ENCODE data around the gene DOCK1.

Gene DOCK1

DNA sequence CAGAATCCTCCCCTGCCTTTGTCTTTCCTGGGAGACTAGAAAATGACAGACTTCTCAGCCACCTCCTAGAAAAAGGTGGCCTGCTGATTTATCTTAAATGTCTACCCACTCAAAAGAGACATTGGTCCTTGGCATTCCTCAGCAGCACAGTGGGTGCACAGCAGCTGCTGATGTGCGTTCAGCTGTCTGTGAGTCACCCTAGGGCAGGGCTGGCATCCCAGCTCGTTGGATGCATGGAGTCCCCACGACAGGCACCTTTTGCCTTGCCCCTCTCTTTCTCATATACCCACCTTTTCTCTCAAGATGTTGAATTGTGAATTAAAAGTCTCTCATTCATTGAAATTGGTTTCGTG lies 113.0 kb downstream of the DOCK1 start:
- Histone ChIP-seq H3K4ac (ENCODE audit: low read depth, low read length) (no peak overlapping the region), H3K27me3 (ENCODE audit: insufficient read depth, low read length, poor library complexity) (no peaks in the 10 kb centered on the region), H3K27ac (ENCODE audit: low read depth, low read length) (no peak overlapping the region), H3K79me1 (ENCODE audit: low read length) (no peaks in the 10 kb centered on the region), H3K4me1 (ENCODE audit: control insufficient read depth, low read depth, low read length) (no peaks in the 10 kb centered on the region), H2AK5ac (ENCODE audit: low read length) (no peak overlapping the region), H4K8ac (ENCODE audit: low read depth, low read length) (no peak overlapping the region), H2BK5ac (ENCODE audit: low read length) (no peak overlapping the region), H3K4me2 (ENCODE audit: low read length) (no peak overlapping the region), H2BK120ac (ENCODE audit: low read depth, low read length) (no peak overlapping the region), H2BK15ac (replicated peaks; ENCODE audit: low read depth) (no peak overlapping the region), H3K18ac (ENCODE audit: low read length) (no peak overlapping the region), H3K4me3 (ENCODE audit: low read length) (no peak overlapping the region), H3K79me2 (ENCODE audit: control insufficient read depth, insufficient read depth, low read length) (no peaks in the 10 kb centered on the region), H4K5ac (ENCODE audit: low read length) (no peak overlapping the region), H3K56ac (ENCODE audit: low read length) (no peak overlapping the region), H3K23ac (ENCODE audit: low read length) (no peak overlapping the region), H3K36me3 (ENCODE audit: control insufficient read depth, insufficient read depth, low read length) (no peaks in the 10 kb centered on the region), H3K9ac (ENCODE audit: low read length) (no peak overlapping the region)
- no CpG with 5 or more reads among the region's 4 CpGs for WGBS (ENCODE audit: extremely low coverage, insufficient coverage, low lambda C conversion rate)
- DNase-seq: no peak

DNA sequence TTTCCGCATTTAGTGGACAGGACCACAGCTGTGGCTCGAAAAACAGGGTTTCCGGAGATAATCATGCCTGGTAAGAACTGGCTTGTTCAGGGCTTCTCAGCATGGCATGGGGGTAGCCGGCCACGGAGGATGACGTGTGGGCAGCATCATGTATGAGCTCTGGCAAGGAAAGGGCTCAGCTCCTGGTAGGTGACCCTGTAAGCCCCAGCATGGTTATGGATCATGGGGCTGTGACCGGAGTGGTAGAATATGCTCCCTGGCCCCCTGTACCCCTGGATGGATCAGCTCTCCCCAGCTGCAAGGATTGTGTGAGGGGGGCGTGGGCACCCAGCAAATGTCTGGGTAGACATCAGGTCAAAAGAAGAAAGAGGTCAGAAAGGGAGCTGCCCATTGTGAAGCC lies 113.5 kb downstream of the DOCK1 start:
- no peaks in the 10 kb centered on the region for H3K36me3 ChIP-seq (ENCODE audit: control insufficient read depth, insufficient read depth, low read length)
- no peak overlapping the region for H2AK5ac ChIP-seq (ENCODE audit: low read length)
- no peak overlapping the region for H3K56ac ChIP-seq (ENCODE audit: low read length)
- H2BK120ac ChIP-seq (ENCODE audit: low read depth, low read length): no peak overlapping the region
- DNase-seq: no peak
- H3K18ac ChIP-seq (ENCODE audit: low read length): no peak overlapping the region
- no peak overlapping the region for H3K9ac ChIP-seq (ENCODE audit: low read length)
- H2BK15ac ChIP-seq (replicated peaks; ENCODE audit: low read depth): no peak overlapping the region
- no peaks in the 10 kb centered on the region for H3K79me1 ChIP-seq (ENCODE audit: low read length)
- no peak overlapping the region for H3K23ac ChIP-seq (ENCODE audit: low read length)
- H3K27ac ChIP-seq (ENCODE audit: low read depth, low read length): no peak overlapping the region
- H3K4me2 ChIP-seq (ENCODE audit: low read length): no peak overlapping the region
- no peaks in the 10 kb centered on the region for H3K79me2 ChIP-seq (ENCODE audit: control insufficient read depth, insufficient read depth, low read length)
- WGBS (ENCODE audit: extremely low coverage, insufficient coverage, low lambda C conversion rate): no CpG with 5 or more reads among the region's 8 CpGs
- H4K5ac ChIP-seq (ENCODE audit: low read length): no peak overlapping the region
- H3K4ac ChIP-seq (ENCODE audit: low read depth, low read length): no peak overlapping the region
- H4K8ac ChIP-seq (ENCODE audit: low read depth, low read length): no peak overlapping the region
- no peak overlapping the region for H2BK5ac ChIP-seq (ENCODE audit: low read length)
- no peak overlapping the region for H3K4me3 ChIP-seq (ENCODE audit: low read length)
- H3K4me1 ChIP-seq (ENCODE audit: control insufficient read depth, low read depth, low read length): no peaks in the 10 kb centered on the region
- H3K27me3 ChIP-seq (ENCODE audit: insufficient read depth, low read length, poor library complexity): no peaks in the 10 kb centered on the region

DNA sequence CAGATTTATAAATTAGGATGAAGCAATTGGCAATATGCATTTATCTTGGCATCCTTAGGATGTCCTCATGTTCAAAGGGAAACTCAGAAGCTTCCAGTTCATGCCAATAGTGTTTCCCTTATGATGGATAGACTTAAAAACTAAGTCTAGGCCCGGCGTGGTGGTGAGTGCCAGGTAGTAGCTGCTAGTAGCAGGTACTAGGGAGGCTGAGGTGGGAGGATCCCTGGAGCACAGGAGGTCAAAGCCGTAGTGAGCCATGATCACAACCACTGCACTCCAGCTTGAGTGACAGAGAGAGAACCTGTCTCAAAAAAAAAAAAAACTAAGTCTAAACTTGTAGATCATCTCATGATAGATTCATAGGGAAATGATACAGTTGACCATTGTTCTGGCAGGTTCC lies 115.0 kb downstream of the DOCK1 start:
- Histone ChIP-seq H3K27ac (ENCODE audit: low read depth, low read length) (no peak overlapping the region), H2AK5ac (ENCODE audit: low read length) (no peak overlapping the region), H3K4me1 (ENCODE audit: control insufficient read depth, low read depth, low read length) (no peaks in the 10 kb centered on the region), H3K18ac (ENCODE audit: low read length) (no peak overlapping the region), H3K36me3 (ENCODE audit: control insufficient read depth, insufficient read depth, low read length) (peaks cover 5% of the 10 kb centered on the region), H2BK120ac (ENCODE audit: low read depth, low read length) (no peak overlapping the region), H3K4me3 (ENCODE audit: low read length) (no peak overlapping the region), H2BK5ac (ENCODE audit: low read length) (no peak overlapping the region), H4K5ac (ENCODE audit: low read length) (no peak overlapping the region), H3K27me3 (ENCODE audit: insufficient read depth, low read length, poor library complexity) (no peaks in the 10 kb centered on the region), H3K23ac (ENCODE audit: low read length) (no peak overlapping the region), H3K79me2 (ENCODE audit: control insufficient read depth, insufficient read depth, low read length) (no peaks in the 10 kb centered on the region), H4K8ac (ENCODE audit: low read depth, low read length) (no peak overlapping the region), H3K9ac (ENCODE audit: low read length) (no peak overlapping the region), H2BK15ac (replicated peaks; ENCODE audit: low read depth) (no peak overlapping the region), H3K4me2 (ENCODE audit: low read length) (no peak overlapping the region), H3K79me1 (ENCODE audit: low read length) (no peaks in the 10 kb centered on the region), H3K4ac (ENCODE audit: low read depth, low read length) (no peak overlapping the region), H3K56ac (ENCODE audit: low read length) (no peak overlapping the region)
- WGBS (ENCODE audit: extremely low coverage, insufficient coverage, low lambda C conversion rate): no CpG with 5 or more reads among the region's 3 CpGs
- no peak for DNase-seq

DNA sequence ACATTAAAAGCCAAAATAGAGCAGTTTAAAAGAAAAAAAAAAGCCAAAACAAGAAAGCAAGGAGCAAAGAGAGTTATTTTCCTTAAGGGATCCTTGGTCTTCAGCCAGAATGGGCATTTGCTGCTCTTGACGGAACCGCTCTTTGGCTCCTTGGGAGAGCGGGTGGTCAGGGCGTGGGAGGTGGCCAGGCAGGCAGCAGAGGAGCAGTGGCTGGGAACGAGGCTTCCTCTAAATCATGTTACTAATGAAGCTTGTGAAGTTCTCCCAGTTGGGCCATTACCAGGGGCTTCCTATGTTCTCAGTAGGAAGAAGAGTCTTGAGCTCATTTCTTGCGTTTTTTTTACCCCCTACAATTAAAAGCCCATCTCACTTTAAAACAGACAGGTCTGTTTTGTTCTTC lies 116.6 kb downstream of the DOCK1 start:
- no peak overlapping the region for H3K9ac ChIP-seq (ENCODE audit: low read length)
- no peak overlapping the region for H3K27ac ChIP-seq (ENCODE audit: low read depth, low read length)
- no peaks in the 10 kb centered on the region for H3K79me1 ChIP-seq (ENCODE audit: low read length)
- H3K18ac ChIP-seq (ENCODE audit: low read length): no peak overlapping the region
- no peaks in the 10 kb centered on the region for H3K79me2 ChIP-seq (ENCODE audit: control insufficient read depth, insufficient read depth, low read length)
- WGBS (ENCODE audit: extremely low coverage, insufficient coverage, low lambda C conversion rate): no CpG with 5 or more reads among the region's 6 CpGs
- H3K36me3 ChIP-seq (ENCODE audit: control insufficient read depth, insufficient read depth, low read length): peaks cover 7% of the 10 kb centered on the region
- no peak overlapping the region for H4K8ac ChIP-seq (ENCODE audit: low read depth, low read length)
- no peak overlapping the region for H3K4ac ChIP-seq (ENCODE audit: low read depth, low read length)
- H3K4me1 ChIP-seq (ENCODE audit: control insufficient read depth, low read depth, low read length): no peaks in the 10 kb centered on the region
- no peaks in the 10 kb centered on the region for H3K27me3 ChIP-seq (ENCODE audit: insufficient read depth, low read length, poor library complexity)
- no peak overlapping the region for H3K4me2 ChIP-seq (ENCODE audit: low read length)
- DNase-seq: no peak
- H3K4me3 ChIP-seq (ENCODE audit: low read length): no peak overlapping the region
- no peak overlapping the region for H2BK5ac ChIP-seq (ENCODE audit: low read length)
- no peak overlapping the region for H3K56ac ChIP-seq (ENCODE audit: low read length)
- H2BK15ac ChIP-seq (replicated peaks; ENCODE audit: low read depth): no peak overlapping the region
- no peak overlapping the region for H2AK5ac ChIP-seq (ENCODE audit: low read length)
- H3K23ac ChIP-seq (ENCODE audit: low read length): no peak overlapping the region
- H2BK120ac ChIP-seq (ENCODE audit: low read depth, low read length): no peak overlapping the region
- H4K5ac ChIP-seq (ENCODE audit: low read length): no peak overlapping the region

DNA sequence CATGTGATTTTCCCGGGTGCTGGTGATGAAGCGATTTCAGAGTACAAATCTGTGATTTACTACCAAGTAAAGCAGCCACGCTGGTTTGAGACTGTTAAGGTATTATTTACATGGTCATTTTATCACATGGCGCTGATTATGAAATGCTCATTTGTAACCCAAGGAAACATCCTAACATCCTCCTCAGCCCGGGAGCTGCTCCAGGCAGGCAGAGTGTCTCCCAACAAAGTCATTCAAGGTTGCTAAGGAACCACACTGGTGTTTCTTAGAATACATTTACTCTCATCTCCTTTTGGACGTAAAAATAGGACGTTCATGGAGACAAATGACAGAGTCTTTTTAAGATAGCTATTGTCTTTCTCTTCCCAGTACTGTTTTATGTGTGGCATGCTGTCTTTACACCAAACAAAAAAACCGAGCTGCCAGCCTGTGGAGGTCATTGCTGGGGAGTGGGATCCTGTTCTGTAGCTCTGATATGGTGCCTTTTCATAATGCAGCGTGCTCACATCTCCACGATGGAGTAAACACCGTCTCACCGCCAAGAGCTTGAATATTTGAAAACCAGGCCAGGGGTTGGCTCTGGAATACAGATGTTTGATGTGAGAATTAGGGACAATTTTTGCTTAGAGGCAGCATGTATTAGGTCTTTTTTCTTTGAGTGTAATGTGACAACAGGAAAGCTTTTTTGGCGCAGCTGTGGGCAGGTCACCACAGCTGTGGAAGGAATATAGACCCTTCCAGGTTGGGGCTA lies 119.6 kb downstream of the DOCK1 start:
- Histone ChIP-seq H2BK120ac (ENCODE audit: low read depth, low read length) (no peak overlapping the region), H2BK15ac (replicated peaks; ENCODE audit: low read depth) (no peak overlapping the region), H3K4ac (ENCODE audit: low read depth, low read length) (no peak overlapping the region), H3K9ac (ENCODE audit: low read length) (no peak overlapping the region), H3K4me2 (ENCODE audit: low read length) (no peak overlapping the region), H3K56ac (ENCODE audit: low read length) (no peak overlapping the region), H3K18ac (ENCODE audit: low read length) (no peak overlapping the region), H3K27ac (ENCODE audit: low read depth, low read length) (no peak overlapping the region), H2BK5ac (ENCODE audit: low read length) (no peak overlapping the region), H2AK5ac (ENCODE audit: low read length) (no peak overlapping the region), H3K27me3 (ENCODE audit: insufficient read depth, low read length, poor library complexity) (no peaks in the 10 kb centered on the region), H3K4me3 (ENCODE audit: low read length) (no peak overlapping the region), H3K36me3 (ENCODE audit: control insufficient read depth, insufficient read depth, low read length) (peaks cover 9% of the 10 kb centered on the region), H3K4me1 (ENCODE audit: control insufficient read depth, low read depth, low read length) (no peaks in the 10 kb centered on the region), H3K23ac (ENCODE audit: low read length) (no peak overlapping the region), H4K5ac (ENCODE audit: low read length) (no peak overlapping the region), H3K79me1 (ENCODE audit: low read length) (peaks cover 2% of the 10 kb centered on the region), H4K8ac (ENCODE audit: low read depth, low read length) (no peak overlapping the region), H3K79me2 (ENCODE audit: control insufficient read depth, insufficient read depth, low read length) (no peaks in the 10 kb centered on the region)
- no peak for DNase-seq
- WGBS (ENCODE audit: extremely low coverage, insufficient coverage, low lambda C conversion rate): no CpG with 5 or more reads among the region's 13 CpGs

DNA sequence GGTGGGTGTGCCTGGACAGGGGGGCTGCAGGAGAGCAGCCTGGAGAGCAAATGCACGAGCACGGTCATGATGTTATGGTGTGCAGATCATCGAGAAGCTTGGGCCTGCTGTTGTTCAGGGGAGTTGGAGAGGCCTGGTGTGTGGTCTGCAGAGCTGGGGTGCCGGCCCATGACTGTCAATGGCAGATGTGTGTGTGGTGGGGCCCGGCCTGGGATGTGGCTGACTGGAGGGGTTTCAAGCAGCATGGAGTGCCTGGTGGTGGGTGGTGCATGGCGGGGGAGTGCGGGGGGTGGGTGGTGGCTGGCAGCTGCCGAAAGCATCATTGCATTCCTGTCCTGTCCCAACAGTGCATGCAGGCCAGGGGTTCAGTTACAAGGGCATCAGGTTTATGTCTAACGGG lies 122.6 kb downstream of the DOCK1 start:
- no peak overlapping the region for H3K4me3 ChIP-seq (ENCODE audit: low read length)
- no peak overlapping the region for H4K5ac ChIP-seq (ENCODE audit: low read length)
- no peak overlapping the region for H3K23ac ChIP-seq (ENCODE audit: low read length)
- no peak overlapping the region for H3K18ac ChIP-seq (ENCODE audit: low read length)
- no CpG with 5 or more reads among the region's 9 CpGs for WGBS (ENCODE audit: extremely low coverage, insufficient coverage, low lambda C conversion rate)
- no peak overlapping the region for H3K9ac ChIP-seq (ENCODE audit: low read length)
- H2BK15ac ChIP-seq (replicated peaks; ENCODE audit: low read depth): no peak overlapping the region
- H2BK120ac ChIP-seq (ENCODE audit: low read depth, low read length): no peak overlapping the region
- H4K8ac ChIP-seq (ENCODE audit: low read depth, low read length): no peak overlapping the region
- no peak overlapping the region for H3K4me2 ChIP-seq (ENCODE audit: low read length)
- no peaks in the 10 kb centered on the region for H3K27me3 ChIP-seq (ENCODE audit: insufficient read depth, low read length, poor library complexity)
- H3K4ac ChIP-seq (ENCODE audit: low read depth, low read length): no peak overlapping the region
- no peaks in the 10 kb centered on the region for H3K4me1 ChIP-seq (ENCODE audit: control insufficient read depth, low read depth, low read length)
- no peak overlapping the region for H2AK5ac ChIP-seq (ENCODE audit: low read length)
- H3K56ac ChIP-seq (ENCODE audit: low read length): no peak overlapping the region
- H3K36me3 ChIP-seq (ENCODE audit: control insufficient read depth, insufficient read depth, low read length): peaks cover 15% of the 10 kb centered on the region
- no peak overlapping the region for H2BK5ac ChIP-seq (ENCODE audit: low read length)
- H3K27ac ChIP-seq (ENCODE audit: low read depth, low read length): no peak overlapping the region
- no peak for DNase-seq
- H3K79me1 ChIP-seq (ENCODE audit: low read length): peaks cover 2% of the 10 kb centered on the region
- no peaks in the 10 kb centered on the region for H3K79me2 ChIP-seq (ENCODE audit: control insufficient read depth, insufficient read depth, low read length)

Data from mesendoderm (in vitro differentiated cells).